Hepatocyte (in vitro differentiated cells): Measurements from ENCODE around the gene CHST13.

Source experiments
- CTCF ChIP-seq: fragments of 200-600 bp; sonication (generic); IDR thresholded peaks from 2 replicates; pipeline ENCODE4 v1.5.1; 2016; ENCODE audit warnings: antibody characterized with exemption, mild to moderate bottlenecking; ENCODE audit not compliant: poor library complexity
- EZH2 ChIP-seq: fragments of 200-600 bp; sonication (generic); IDR thresholded peaks from 2 replicates; pipeline ENCODE4 v1.6.1; 2016; ENCODE audit warnings: antibody characterized with exemption, mild to moderate bottlenecking, borderline replicate concordance
- EZH2phosphoT487 ChIP-seq: fragments of 200-600 bp; sonication (generic); IDR thresholded peaks from one replicate; pipeline ENCODE4 v1.6.1; 2018; ENCODE audit warnings: antibody characterized with exemption, mild to moderate bottlenecking, low read depth, moderate library complexity; ENCODE audit not compliant: unreplicated experiment, severe bottlenecking

GRCh38 chr3:126501736-126502135 lies 22.2 kb upstream of the CHST13 start:
- no peak for TF ChIP-seq CTCF
- TF ChIP-seq EZH2 = no peak
- no peak for TF ChIP-seq EZH2phosphoT487
